Activated naive CD4-positive, alpha-beta T cell treated with Interleukin-2 at 50 U/mL for 16 hours (primary cell): Measurements from ENCODE around the gene APOO.

Experiments
- DNase-seq: peaks from one replicate; pipeline ENCODE4 v3.0.0-alpha.2; 2020

APOO gene

DNA sequence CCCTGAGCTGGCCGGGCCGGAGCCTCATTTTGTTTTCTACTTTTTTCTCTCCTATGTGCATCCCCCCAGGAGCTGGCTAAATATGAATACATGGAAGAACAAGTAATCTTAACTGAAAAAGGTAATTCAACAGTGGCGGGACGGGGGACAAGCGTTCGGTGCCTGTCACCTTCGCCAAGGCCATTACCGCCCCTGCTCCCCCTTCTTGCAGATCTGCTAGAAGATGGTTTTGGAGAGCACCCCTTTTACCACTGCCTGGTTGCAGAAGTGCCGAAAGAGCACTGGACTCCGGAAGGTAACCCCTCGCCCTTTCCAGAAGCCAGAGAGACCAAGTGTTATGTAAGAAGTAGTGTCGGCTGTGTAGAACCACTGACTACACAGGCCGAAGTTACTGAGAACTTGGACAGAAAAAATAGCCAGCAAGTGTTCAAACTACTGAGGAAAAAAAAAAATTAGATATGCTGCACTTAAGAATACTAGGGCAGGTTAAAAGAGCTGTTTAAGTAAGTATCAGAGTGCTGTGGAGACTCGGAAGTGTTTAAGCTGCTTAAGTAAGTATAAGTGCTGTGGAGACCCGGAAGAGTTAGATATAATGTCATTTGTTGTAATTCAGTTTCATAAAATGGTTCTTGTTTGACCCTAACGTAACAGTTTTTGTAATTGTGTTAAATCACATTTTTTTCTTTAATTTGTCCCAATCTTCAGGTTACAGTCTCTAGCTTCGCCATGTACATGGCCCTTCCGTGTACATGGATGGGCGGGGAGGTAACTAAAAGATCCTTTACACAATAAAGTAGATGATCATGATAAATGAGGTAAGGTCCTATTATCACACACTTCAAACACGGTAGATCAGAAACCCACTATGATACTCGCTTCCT, 123.9 kb downstream of the APOO start:
- DNase-seq: no peak
